SK-N-SH (cell line): Measurements from ENCODE around the gene QSOX1.

Experiments used
- CTCF ChIP-seq: fragments of 200-600 bp; sonication (generic); IDR thresholded peaks from 2 replicates; pipeline ENCODE4 v1.6.1; 2017; ENCODE audit warnings: antibody characterized with exemption, mild to moderate bottlenecking, moderate library complexity
- MAX ChIP-seq: IDR thresholded peaks from 2 replicates; pipeline ENCODE4 v1.4.0; 2012; ENCODE audit warnings: low read depth
- MXI1 ChIP-seq: IDR thresholded peaks from 2 replicates; pipeline ENCODE4 v1.6.1; 2012; ENCODE audit warnings: mild to moderate bottlenecking, low read depth, low read length, improper control_type of control experiment
- RFX5 ChIP-seq: IDR thresholded peaks from 2 replicates; pipeline ENCODE4 v1.6.1; 2012; ENCODE audit warnings: mild to moderate bottlenecking, improper control_type of control experiment, low read length

DNA sequence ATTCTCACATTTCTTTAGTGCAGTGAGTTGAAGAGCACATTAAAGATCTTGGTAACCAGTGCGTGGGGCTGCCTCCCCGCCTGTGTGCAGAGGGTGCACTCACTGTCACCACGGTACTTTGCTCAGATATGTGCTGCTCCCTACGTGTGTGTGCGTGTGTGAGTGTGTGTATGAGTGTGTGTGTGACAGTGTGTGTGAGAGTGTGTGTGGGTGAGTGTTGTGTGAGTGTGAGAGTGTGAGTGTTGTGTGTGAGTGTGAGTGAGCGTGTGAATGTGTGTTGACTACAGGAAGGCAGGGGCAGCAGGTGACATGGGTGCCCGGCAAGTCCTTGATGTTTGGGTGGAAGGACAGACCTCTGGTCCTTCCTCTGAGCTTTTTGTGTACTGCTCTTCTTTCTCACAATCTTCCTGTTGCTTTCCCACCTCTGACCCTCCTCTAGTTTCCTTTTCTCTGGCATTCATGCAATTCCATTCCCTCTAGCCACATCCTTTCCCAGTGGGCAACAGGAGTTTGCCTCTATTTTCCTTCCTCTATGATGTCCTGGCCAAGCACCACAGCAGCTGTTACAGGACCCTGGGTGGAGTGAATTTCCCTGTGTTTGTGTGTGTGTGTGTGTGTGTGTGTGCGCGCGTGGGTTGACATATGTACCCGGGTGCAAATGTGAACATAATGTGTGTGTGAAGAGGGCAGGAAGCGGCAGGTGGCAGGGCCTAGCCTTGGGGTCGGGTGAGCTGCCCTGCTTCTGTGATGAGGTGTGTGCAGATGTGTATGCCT lies 95.2 kb downstream of the QSOX1 start:
- TF ChIP-seq CTCF, result no peak
- TF ChIP-seq MAX, result no peak
- TF ChIP-seq RFX5, result no peak
- TF ChIP-seq MXI1, result no peak
